Esophagus muscularis mucosa (tissue), 4 donors: ENCODE data around the gene IRF9. TPM values are rescaled to one million over a fixed set of nuclear protein-coding genes. Genes with fewer than 3 reads are reported as not detected.

Source experiments
- DNase-seq: peaks from one replicate; pipeline ENCODE4 v3.0.0-alpha.2; 2017; ENCODE audit errors: extremely low spot score
- H3K27ac ChIP-seq, 4 donors: fragments of 200-600 bp; sonication (generic); replicated peaks in 1 of 4; 1 replicate in 3 of 4; 2 replicates in 1 of 4; pipeline ENCODE4 v1.5.1; 2016 to 2019; ENCODE audit warnings: mild to moderate bottlenecking in 1 of 4
- H3K27me3 ChIP-seq, 4 donors: fragments of 200-600 bp; sonication (generic); one replicate each; pipeline versions ENCODE4 v1.5.1 to v1.6.0; 2016 to 2019
- H3K36me3 ChIP-seq, 4 donors: fragments of 200-600 bp; sonication (generic); one replicate each; pipeline ENCODE4 v1.5.1; 2016 to 2019
- H3K4me1 ChIP-seq, 4 donors: fragments of 200-600 bp; sonication (generic); one replicate each; pipeline ENCODE4 v1.5.1; 2016 to 2019
- H3K4me3 ChIP-seq, 4 donors: fragments of 200-600 bp; sonication (generic); 1 replicate in 2 of 4; 2 replicates in 2 of 4; pipeline ENCODE4 v1.5.1; 2016 to 2019; ENCODE audit warnings: mild to moderate bottlenecking in 4 of 4, moderate library complexity in 1 of 4
- H3K9me3 ChIP-seq, 4 donors: fragments of 200-600 bp; sonication (generic); 1 replicate in 3 of 4; 2 replicates in 1 of 4; pipeline ENCODE4 v1.5.1; 2016 to 2019
- EP300 ChIP-seq: sonication (generic); formaldehyde crosslinking; IDR thresholded peaks from one replicate; pipeline ENCODE4 v1.6.1; 2017; ENCODE audit warnings: antibody characterized with exemption
- POLR2A ChIP-seq: fragments of 450-650 bp; IDR thresholded peaks from one replicate; pipeline ENCODE4 v1.6.1; 2017; ENCODE audit warnings: antibody characterized with exemption, moderate library complexity, mild to moderate bottlenecking, low read depth
- POLR2AphosphoS5 ChIP-seq, 2 donors: sonication (generic); formaldehyde crosslinking; IDR thresholded peaks; one replicate each; pipeline ENCODE4 v1.6.1; 2017; ENCODE audit warnings: antibody characterized with exemption in 2 of 2
- WGBS: methylation state at CpG from one replicate; pipeline ENCODE4 v1.1.5; 2018; 5-methylcytosine and 5-hydroxymethylcytosine counted together
- intact Hi-C: fragments of 100-400 bp; cut with DNase I; formaldehyde crosslinking; loops from one replicate; pipeline ENCODE4 v1.15.1; 2023
- total RNA-seq, 4 donors: library from RNA; depleted of rRNA; stranded (reverse); fragments of >200 nt; gene quantifications; one replicate each; pipeline versions ENCODE4 v1.1.0 to v1.2.1, GENCODE V29; 2016
- TF ChIP-seq, protein P1 (sequence below), 3 experiments: fragments of 200-600 bp in 2 of 3; fragments of 450-650 bp in 1 of 3; sonication (generic) in 2 of 3; IDR thresholded peaks; one replicate each; pipeline ENCODE4 v1.5.1; 2017 to 2019; ENCODE audit warnings: antibody characterized with exemption in 3 of 3, mild to moderate bottlenecking in 2 of 3, moderate library complexity in 1 of 3

The IRF9 gene
- total RNA-seq, 4 donors from 2014 or later = 39.5 to 78.3 (median 63.2) TPM

GRCh38 chr14:24150993-24151392, 10.1 kb upstream of the IRF9 start:
- DNase-seq = no peak
- WGBS = 85% methylated on average over 5 of the region's 9 CpGs

GRCh38 chr14:24151404-24152080, 9.5 kb upstream of the IRF9 start:
- Histone ChIP-seq H3K9me3 (no peaks in the 10 kb centered on the region), H3K4me3 (no peak overlapping the region), H3K27me3 (no peaks in the 10 kb centered on the region), H3K27ac (no peak overlapping the region), H3K4me1 (peaks cover 8 to 31% (median 23%) of the 10 kb centered on the region in 4 donors), H3K36me3 (peaks cover 52 to 80% (median 74%) of the 10 kb centered on the region in 4 donors)
- 91% methylated on average over 16 of the region's 16 CpGs for WGBS
- no peak for DNase-seq
- TF ChIP-seq POLR2AphosphoS5 (IDR thresholded peaks at IDR 0.05) (no peak), POLR2A (no peak), EP300 (no peak)
- TF ChIP-seq, protein P1, sequence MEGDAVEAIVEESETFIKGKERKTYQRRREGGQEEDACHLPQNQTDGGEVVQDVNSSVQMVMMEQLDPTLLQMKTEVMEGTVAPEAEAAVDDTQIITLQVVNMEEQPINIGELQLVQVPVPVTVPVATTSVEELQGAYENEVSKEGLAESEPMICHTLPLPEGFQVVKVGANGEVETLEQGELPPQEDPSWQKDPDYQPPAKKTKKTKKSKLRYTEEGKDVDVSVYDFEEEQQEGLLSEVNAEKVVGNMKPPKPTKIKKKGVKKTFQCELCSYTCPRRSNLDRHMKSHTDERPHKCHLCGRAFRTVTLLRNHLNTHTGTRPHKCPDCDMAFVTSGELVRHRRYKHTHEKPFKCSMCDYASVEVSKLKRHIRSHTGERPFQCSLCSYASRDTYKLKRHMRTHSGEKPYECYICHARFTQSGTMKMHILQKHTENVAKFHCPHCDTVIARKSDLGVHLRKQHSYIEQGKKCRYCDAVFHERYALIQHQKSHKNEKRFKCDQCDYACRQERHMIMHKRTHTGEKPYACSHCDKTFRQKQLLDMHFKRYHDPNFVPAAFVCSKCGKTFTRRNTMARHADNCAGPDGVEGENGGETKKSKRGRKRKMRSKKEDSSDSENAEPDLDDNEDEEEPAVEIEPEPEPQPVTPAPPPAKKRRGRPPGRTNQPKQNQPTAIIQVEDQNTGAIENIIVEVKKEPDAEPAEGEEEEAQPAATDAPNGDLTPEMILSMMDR (IDR thresholded peaks at IDR 0.05) = no peak
- intact Hi-C loops = no loop called here

More at GRCh38 chr14:24150993-24151392, 10.1 kb upstream of the IRF9 start:
- H3K9me3 ChIP-seq = no peaks in the 10 kb centered on the region
- intact Hi-C loops = no loop called here
- H3K36me3 ChIP-seq = peaks cover 47 to 74% (median 69%) of the 10 kb centered on the region in 4 donors
- H3K27me3 ChIP-seq = no peaks in the 10 kb centered on the region
- H3K4me1 ChIP-seq = peaks cover 8 to 34% (median 25%) of the 10 kb centered on the region in 4 donors
- H3K27ac ChIP-seq = no peak overlapping the region
- H3K4me3 ChIP-seq = no peak overlapping the region
- TF ChIP-seq POLR2A (no peak), EP300 (no peak), POLR2AphosphoS5 (IDR thresholded peaks at IDR 0.05) (no peak)
- TF ChIP-seq, protein P1 (IDR thresholded peaks at IDR 0.05) = no peak

- TF ChIP-seq POLR2A = no peak
- TF ChIP-seq POLR2AphosphoS5 (IDR thresholded peaks at IDR 0.05) = no peak
- no peak for TF ChIP-seq EP300
- TF ChIP-seq, protein P1 (IDR thresholded peaks at IDR 0.05) = no peak
- no peak overlapping the region for H3K4me3 ChIP-seq
- peaks cover under 1 to 5% (median 2%) of the 10 kb centered on the region in 4 donors for H3K4me1 ChIP-seq
- H3K27me3 ChIP-seq = no peaks in the 10 kb centered on the region
- peaks cover 78 to 96% (median 86%) of the 10 kb centered on the region in 4 donors for H3K36me3 ChIP-seq
- H3K27ac ChIP-seq = peak overlapping the region in 1 of 4 donors; percentile 8
- intact Hi-C loops = no loop called here
- DNase-seq = no peak
- no peaks in the 10 kb centered on the region for H3K9me3 ChIP-seq
- WGBS = 93% methylated on average over 9 of the region's 10 CpGs
Observed at GRCh38 chr14:24155100-24155499, 6.0 kb upstream of the IRF9 start.

DNA sequence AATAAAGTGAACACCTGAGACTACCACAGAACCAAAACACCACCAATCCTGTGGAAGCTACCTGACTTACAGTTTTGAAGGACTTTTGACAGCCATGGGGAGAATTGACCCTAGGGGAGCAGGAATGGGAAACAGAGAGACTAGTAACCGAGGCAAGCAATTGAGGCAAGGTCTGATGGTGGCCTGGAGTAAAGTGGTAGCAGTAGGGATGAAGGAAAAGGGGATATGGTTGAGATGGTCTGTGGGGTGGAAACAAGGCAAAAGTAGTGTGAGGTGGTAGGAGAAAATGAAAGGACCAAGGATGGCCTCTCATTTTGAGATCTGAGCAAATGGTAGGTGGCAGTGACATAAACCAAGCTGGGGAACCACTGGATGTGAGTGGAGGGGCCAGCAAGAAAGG, 4.2 kb upstream of the IRF9 start:
- no peak for DNase-seq
- intact Hi-C loops = no loop called here
- peaks cover 9 to 14% (median 13%) of the 10 kb centered on the region in 4 donors for H3K4me1 ChIP-seq
- no peak overlapping the region for H3K4me3 ChIP-seq
- no peaks in the 10 kb centered on the region for H3K27me3 ChIP-seq
- no peak for TF ChIP-seq POLR2A
- TF ChIP-seq POLR2AphosphoS5 (IDR thresholded peaks at IDR 0.05) = no peak
- TF ChIP-seq, protein P1 (IDR thresholded peaks at IDR 0.05) = no peak
- no peak for TF ChIP-seq EP300
- WGBS = 90% methylated on average over 1 of the region's 1 CpG
- H3K27ac ChIP-seq = no peak overlapping the region
- no peaks in the 10 kb centered on the region for H3K9me3 ChIP-seq
- peaks cover 61 to 84% (median 74%) of the 10 kb centered on the region in 4 donors for H3K36me3 ChIP-seq

- peaks cover 13 to 19% (median 17%) of the 10 kb centered on the region in 4 donors for H3K4me1 ChIP-seq
- no peaks in the 10 kb centered on the region for H3K27me3 ChIP-seq
- H3K27ac ChIP-seq = no peak overlapping the region
- peaks cover 58 to 79% (median 69%) of the 10 kb centered on the region in 4 donors for H3K36me3 ChIP-seq
- no peaks in the 10 kb centered on the region for H3K9me3 ChIP-seq
- WGBS = 90% methylated on average over 12 of the region's 12 CpGs
- TF ChIP-seq, protein P1 (IDR thresholded peaks at IDR 0.05) = no peak
- TF ChIP-seq POLR2AphosphoS5 (IDR thresholded peaks at IDR 0.05) = no peak
- TF ChIP-seq POLR2A = no peak
- TF ChIP-seq EP300 = no peak
- intact Hi-C loops = no loop called here
- no peak overlapping the region for H3K4me3 ChIP-seq
- no peak for DNase-seq
Observed at GRCh38 chr14:24157331-24157730, 3.7 kb upstream of the IRF9 start.
